VCaP (cell line): ENCODE results near the gene KDM3B.
A peak's percentile ranks its signal among the peaks of the same experiment; 100 is the strongest.

Experiments used
- H3K27ac ChIP-seq: fragments of 450-650 bp; 2 replicates; pipeline ENCODE4 v1.5.1; 2017
- TF ChIP-seq, protein P1 (sequence below): fragments of 450-650 bp; conservative IDR thresholded peaks from 2 replicates; pipeline ENCODE4 v1.5.1; 2017; ENCODE audit warnings: mild to moderate bottlenecking, moderate library complexity

The KDM3B gene

DNA sequence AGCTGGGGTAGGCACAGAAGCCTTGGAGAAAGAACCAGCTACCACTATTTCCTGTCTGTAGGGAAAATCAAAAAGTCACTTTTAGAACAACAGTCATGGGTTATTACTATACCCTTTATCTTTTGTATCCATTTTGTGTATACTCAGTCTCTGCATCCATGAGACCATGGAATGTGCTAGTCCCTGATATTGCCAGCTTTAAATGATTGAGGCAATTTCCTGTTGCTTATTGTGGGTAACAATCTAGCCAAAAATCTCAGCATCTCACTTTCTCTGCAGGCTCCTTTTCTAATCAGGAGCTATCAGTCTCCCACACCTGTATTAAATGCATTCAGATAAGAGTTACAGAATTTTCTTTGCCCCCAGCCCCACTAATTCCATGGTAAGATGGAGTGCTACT is 968 bp upstream of the KDM3B start:
- no peak overlapping the region; the same call in 1 of the 2 replicates for H3K27ac ChIP-seq
- TF ChIP-seq, protein P1, sequence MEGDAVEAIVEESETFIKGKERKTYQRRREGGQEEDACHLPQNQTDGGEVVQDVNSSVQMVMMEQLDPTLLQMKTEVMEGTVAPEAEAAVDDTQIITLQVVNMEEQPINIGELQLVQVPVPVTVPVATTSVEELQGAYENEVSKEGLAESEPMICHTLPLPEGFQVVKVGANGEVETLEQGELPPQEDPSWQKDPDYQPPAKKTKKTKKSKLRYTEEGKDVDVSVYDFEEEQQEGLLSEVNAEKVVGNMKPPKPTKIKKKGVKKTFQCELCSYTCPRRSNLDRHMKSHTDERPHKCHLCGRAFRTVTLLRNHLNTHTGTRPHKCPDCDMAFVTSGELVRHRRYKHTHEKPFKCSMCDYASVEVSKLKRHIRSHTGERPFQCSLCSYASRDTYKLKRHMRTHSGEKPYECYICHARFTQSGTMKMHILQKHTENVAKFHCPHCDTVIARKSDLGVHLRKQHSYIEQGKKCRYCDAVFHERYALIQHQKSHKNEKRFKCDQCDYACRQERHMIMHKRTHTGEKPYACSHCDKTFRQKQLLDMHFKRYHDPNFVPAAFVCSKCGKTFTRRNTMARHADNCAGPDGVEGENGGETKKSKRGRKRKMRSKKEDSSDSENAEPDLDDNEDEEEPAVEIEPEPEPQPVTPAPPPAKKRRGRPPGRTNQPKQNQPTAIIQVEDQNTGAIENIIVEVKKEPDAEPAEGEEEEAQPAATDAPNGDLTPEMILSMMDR, result no peak

DNA sequence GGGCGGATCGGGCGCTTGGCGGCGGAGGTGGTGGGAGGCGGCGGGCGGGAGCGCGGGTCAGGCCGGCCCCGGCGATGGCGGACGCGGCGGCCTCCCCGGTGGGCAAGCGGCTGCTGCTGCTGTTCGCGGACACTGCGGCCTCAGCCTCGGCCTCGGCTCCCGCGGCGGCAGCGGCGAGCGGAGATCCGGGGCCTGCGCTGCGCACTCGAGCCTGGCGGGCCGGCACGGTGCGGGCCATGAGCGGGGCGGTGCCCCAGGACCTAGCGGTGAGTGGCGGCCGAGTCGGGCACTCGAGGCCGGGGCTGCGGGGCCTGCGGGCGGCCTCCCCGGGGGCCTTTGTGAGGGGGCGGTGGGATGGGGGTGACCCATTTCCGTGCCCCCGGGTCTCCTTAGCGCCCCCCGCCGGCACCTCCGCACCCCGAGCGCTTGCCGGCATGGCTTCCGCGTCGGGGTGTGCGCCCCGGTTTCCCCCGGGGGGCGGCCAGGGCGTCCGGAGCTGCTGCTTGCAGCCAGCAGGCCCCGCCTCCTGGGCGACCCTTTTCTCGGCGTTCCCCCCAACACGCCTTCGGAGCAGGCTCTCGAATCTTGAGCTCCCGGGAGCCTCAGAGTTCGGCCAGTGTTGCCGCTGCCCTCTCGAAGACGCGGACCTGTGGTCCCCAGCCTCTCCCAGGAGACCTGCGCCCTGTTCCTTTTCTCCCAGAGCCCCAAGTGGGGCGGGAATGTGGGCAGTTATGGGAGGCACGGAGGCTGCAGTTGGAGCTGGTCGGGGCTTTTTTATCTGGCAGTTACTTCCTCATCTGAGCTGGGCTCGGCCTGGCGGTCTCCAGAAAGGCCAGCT is 456 bp downstream of the KDM3B start:
- TF ChIP-seq, protein P1, result no peak; the same call in none of the 2 replicates

DNA sequence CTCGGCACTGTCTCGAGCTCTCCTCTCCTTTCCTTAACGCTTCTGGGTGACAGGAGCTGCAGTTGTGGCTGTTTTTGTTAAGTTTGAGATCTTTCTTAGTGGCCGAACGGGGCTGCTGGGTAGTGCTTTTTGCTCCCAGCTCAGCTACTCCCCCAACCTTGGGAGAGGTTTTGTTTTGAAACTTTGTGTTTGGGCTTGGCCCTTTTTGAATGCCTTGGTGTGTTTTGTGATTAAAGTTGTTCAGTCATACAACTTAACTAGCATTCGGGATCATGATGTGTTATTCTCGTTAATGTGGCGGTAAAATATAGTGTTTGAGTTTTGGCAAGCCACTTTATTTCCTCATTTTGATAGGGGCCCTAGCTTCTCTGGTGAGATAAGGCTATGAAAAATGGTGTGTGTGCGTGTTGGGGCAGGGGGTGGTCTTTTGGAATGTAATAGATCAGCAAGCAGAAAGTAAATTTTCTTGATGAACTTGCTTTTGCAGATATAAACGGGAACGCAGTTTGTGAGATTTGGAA is 1.1 kb downstream of the KDM3B start:
- peak overlapping the region; percentile 97 for H3K27ac ChIP-seq
- TF ChIP-seq, protein P1, result no peak

More for the DNA sequence above, 456 bp downstream of the KDM3B start:
- H3K27ac ChIP-seq, result peak overlapping the region; percentile 97

DNA sequence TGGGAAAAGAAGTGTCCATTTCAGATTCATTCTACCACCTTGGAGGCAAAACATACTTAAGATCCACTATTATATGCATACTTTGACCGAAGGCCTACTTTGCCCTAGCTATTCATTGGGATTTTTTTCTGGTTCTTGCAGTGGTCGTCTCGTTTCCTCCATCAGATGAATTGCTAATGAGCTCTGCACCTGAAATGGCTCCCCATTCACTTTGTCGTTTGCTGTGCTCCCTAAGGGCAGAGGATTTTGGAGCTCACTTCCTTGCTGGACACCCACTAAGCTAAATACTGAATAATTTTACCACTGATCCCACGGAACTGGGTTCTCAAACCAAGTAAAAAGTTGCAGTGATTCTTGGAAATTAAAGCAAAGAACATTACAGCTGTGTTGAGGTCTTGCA is 1.9 kb downstream of the KDM3B start:
- H3K27ac ChIP-seq, result peak overlapping the region; percentile 97
- TF ChIP-seq, protein P1, result no peak

DNA sequence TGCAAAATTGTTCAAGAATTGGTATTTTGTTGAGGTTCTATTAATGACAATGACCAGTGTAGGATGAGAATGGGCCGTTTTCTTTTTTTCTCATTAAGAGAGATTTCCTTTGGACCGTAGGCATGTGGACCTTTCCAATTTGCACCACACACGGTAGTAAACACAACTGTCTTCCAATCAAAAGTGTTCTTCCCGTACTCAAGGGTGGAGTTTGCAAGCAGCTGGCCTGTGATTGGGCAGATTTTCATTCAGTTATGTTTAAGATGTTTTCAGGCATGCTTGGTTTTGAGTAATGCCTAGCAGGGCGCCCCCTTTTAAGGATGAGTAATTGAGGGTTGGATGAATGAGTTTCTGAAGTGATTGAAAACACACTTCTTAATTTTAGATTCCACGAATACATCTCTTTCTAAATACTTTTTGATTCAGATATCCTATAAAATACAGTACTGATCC is 2.5 kb downstream of the KDM3B start:
- TF ChIP-seq, protein P1, result no peak
- peak overlapping the region; percentile 97 for H3K27ac ChIP-seq

DNA sequence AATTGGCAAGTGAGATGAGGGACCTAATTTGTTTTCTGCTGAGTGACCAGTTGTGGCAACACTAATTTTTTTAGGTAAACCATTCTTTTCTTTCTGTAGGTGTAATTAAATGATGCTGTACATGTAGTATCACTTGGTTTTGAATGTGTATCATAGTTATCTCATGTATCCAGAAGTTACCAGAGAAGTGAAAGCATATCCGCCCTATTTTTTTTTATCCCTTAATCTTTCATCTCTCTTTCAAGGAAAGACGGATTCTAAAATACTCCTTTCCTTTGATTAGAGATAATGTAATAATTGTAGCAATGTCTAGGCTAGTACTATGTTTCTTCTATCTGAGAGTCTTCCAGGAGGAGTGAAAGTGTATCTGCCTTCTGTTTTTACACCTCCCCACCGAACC is 7.1 kb downstream of the KDM3B start:
- no peak overlapping the region for H3K27ac ChIP-seq
- TF ChIP-seq, protein P1, result no peak

DNA sequence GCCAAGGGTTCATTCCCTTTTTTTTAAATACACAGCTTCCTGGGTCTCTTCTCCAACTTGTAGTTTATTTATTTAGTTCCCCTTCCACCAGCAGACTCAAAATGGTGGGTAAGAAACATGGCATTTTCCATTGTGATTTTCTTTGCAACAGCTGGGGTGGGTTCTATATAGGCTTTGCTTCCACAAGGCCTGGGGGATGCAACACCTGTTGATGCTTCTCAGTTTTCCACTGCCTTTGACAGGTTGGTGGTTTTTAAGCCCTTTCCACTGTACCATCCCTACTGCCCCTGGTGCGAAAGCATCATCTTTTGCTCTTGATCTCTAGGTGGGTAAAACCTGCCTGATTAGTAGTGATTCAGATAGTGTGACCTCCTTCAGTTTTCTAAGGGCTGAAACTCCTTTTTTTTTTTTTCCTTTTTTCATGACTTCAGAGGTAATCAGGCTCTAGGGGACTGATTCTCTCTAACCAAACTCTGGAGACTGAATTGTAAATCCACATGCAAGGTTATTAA is 8.5 kb downstream of the KDM3B start:
- TF ChIP-seq, protein P1, result no peak
- no peak overlapping the region for H3K27ac ChIP-seq
